Activated T-cell treated with anti-CD3 and anti-CD28 coated beads, Interleukin-2, amount 50 U/mL, for 72 hours (primary cell): ENCODE data around the gene ULK4. TPM values are rescaled to one million over a fixed set of nuclear protein-coding genes. Genes with fewer than 3 reads are reported as not detected.
"Not testable (repeated sequence)": the region's sequence is repeated elsewhere in the genome, so short reads cannot be mapped to it uniquely, and the experiment has no call there.

Source experiments
- ATAC-seq, 2 donors: fragments of 150-1000 bp; cut with Tn5 transposase; replicated peaks in 1 of 2; 2 replicates each; pipeline ENCODE4 v1.10.0; 2021; ENCODE audit warnings: moderate library complexity in 2 of 2, mild to moderate bottlenecking in 1 of 2
- DNase-seq, 2 donors: peaks; one replicate each; pipeline ENCODE4 v3.0.0; 2021 to 2022; ENCODE audit warnings: mixed read lengths in 1 of 2
- H3K27ac Mint-ChIP-seq: one replicate; pipeline ENCODE4 v1.8.0; 2022; ENCODE audit warnings: mild to moderate bottlenecking, moderate library complexity, mixed read lengths
- H3K27me3 Mint-ChIP-seq: one replicate; pipeline ENCODE4 v1.8.0; 2022; ENCODE audit warnings: low read depth, mixed read lengths
- H3K36me3 Mint-ChIP-seq, 2 donors: one replicate each; pipeline ENCODE4 v1.8.0; 2022; ENCODE audit warnings: mixed read lengths in 2 of 2, mild to moderate bottlenecking in 1 of 2; ENCODE audit not compliant: insufficient read depth in 2 of 2
- H3K4me1 Mint-ChIP-seq: one replicate; pipeline ENCODE4 v1.8.0; 2022; ENCODE audit warnings: low read depth, mixed read lengths
- H3K4me3 Mint-ChIP-seq, 2 donors: one replicate each; pipeline ENCODE4 v1.8.0; 2022; ENCODE audit warnings: mild to moderate bottlenecking in 2 of 2, mixed read lengths in 2 of 2, moderate library complexity in 2 of 2
- H3K9me3 Mint-ChIP-seq, 2 donors: one replicate each; pipeline ENCODE4 v1.8.0; 2022; ENCODE audit warnings: mixed read lengths in 2 of 2
- total RNA-seq, 2 donors: library from RNA; stranded (reverse); gene quantifications; one replicate each; pipeline ENCODE4 v1.2.3, GENCODE V29; 2022

ULK4 gene
- total RNA-seq, 2 donors from 2014 or later, result 8.0 to 11.1 TPM

DNA sequence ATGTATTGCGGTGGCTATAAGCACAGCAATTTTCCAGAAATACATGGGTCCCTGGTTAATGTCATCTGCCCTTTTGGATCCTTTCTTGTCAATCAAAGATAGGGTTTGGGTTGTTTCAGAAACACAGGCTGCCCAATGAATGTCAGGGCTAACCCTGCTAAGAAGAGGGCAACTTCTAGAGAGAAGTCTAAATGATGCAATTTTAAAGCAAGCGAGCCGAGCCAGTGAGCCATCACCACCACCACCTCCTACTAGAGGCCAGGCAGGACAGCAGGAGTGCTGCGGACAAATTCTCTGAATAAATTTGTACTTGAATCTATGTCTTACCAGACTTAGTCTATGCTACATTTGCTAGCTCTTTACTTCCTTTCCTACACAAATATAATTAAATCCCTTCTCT lies 514.2 kb downstream of the ULK4 start:
- peaks cover 0 to 4% of the 10 kb centered on the region in 2 donors for H3K9me3 Mint-ChIP-seq
- H3K4me3 Mint-ChIP-seq, result no peak overlapping the region
- H3K4me1 Mint-ChIP-seq, result no peaks in the 10 kb centered on the region
- no peak overlapping the region for H3K27ac Mint-ChIP-seq
- ATAC-seq, result no peak
- peaks cover 0 to 4% of the 10 kb centered on the region in 2 donors for H3K36me3 Mint-ChIP-seq
- no peaks in the 10 kb centered on the region for H3K27me3 Mint-ChIP-seq
- no peak for DNase-seq

DNA sequence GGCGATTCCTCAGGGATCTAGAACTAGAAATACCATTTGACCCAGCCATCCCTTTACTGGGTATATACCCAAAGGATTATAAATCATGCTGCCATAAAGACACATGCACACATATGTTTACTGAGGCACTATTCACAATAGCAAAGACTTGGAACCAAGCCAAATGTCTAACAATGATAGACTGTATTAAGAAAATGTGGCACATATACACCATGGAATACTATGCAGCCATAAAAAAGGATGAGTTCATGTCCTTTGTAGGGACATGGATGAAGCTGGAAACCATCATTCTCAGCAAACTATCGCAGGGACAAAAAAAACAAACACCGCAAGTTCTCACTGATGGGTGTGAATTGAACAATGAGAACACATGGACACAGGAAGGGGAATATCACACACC lies 515.6 kb downstream of the ULK4 start:
- H3K9me3 Mint-ChIP-seq, H3K36me3 Mint-ChIP-seq, DNase-seq, H3K4me3 Mint-ChIP-seq, H3K4me1 Mint-ChIP-seq, ATAC-seq, H3K27me3 Mint-ChIP-seq, H3K27ac Mint-ChIP-seq: not testable (repeated sequence)

DNA sequence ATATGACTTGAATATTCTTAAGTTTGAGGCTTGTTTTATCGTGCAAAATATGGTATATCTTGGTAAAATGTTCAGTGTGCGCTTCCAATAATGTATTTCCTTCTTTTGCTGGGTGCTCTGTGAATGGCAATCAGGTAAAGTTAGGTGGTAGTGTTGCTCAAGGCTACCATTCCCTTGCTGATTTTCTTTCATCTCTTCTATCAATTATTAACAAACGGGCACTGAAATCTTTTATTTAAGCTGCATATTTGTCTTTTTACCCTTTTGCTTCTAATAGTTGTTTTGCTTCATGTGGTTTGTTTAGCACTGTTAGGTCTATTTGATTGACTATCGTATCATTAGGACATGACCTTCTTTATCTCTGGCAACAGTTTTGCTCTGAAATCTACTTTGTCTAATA lies 520.3 kb downstream of the ULK4 start:
- Mint-ChIP-seq H3K27me3 (no peaks in the 10 kb centered on the region), H3K27ac (no peak overlapping the region), H3K4me3 (no peak overlapping the region), H3K36me3 (peaks cover 2 to 3% of the 10 kb centered on the region in 2 donors), H3K9me3 (peaks cover 5 to 6% of the 10 kb centered on the region in 2 donors), H3K4me1 (no peaks in the 10 kb centered on the region)
- ATAC-seq (no peak), DNase-seq (no peak)

DNA sequence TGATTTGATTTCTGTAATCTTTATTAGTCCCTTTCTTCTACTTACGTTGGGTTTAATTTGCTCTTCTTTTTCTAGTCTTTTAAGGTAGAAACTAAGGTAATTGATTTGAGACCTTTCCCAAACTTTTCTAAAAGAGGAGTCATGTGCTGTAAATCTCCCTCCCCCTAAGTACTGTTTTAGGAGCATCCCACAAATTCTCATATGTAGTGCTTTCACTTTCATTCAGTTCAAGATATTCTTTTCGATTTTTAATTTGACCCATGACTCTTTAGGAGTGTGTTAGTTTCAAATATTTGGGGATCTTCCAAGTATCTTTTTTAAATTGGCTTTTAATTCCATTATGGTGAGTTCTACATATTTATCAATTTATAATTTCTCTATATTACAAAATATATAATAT lies 520.8 kb downstream of the ULK4 start:
- H3K27ac Mint-ChIP-seq, result no peak overlapping the region
- peaks cover 5 to 6% of the 10 kb centered on the region in 2 donors for H3K9me3 Mint-ChIP-seq
- H3K4me1 Mint-ChIP-seq, result no peaks in the 10 kb centered on the region
- no peak overlapping the region for H3K4me3 Mint-ChIP-seq
- ATAC-seq (no peak), DNase-seq (no peak)
- H3K36me3 Mint-ChIP-seq, result peaks cover 2 to 3% of the 10 kb centered on the region in 2 donors
- no peaks in the 10 kb centered on the region for H3K27me3 Mint-ChIP-seq

DNA sequence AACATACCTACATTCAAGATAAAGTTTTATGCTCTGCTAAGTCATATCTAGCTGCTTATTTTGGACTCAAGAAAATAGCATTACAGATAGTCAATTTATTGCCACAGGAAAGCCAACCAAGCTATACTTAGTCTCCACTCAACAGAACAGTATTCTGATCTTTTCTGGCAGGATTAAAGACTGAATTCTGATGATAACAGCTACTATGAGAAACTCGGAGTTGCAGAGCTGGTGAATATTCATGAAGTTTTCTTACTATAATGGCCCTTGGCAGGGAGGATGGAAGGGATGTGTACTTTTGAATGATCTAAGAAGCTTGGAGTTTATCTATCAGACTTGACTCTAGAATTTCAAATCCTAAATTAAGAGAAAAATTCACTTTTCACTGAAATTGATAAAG lies 524.9 kb downstream of the ULK4 start:
- no peak overlapping the region for H3K4me3 Mint-ChIP-seq
- H3K9me3 Mint-ChIP-seq, result peaks cover 5 to 6% of the 10 kb centered on the region in 2 donors
- ATAC-seq (no peak), DNase-seq (no peak)
- peaks cover 2 to 3% of the 10 kb centered on the region in 2 donors for H3K36me3 Mint-ChIP-seq
- H3K27ac Mint-ChIP-seq, result no peak overlapping the region
- H3K4me1 Mint-ChIP-seq, result no peaks in the 10 kb centered on the region
- no peaks in the 10 kb centered on the region for H3K27me3 Mint-ChIP-seq

DNA sequence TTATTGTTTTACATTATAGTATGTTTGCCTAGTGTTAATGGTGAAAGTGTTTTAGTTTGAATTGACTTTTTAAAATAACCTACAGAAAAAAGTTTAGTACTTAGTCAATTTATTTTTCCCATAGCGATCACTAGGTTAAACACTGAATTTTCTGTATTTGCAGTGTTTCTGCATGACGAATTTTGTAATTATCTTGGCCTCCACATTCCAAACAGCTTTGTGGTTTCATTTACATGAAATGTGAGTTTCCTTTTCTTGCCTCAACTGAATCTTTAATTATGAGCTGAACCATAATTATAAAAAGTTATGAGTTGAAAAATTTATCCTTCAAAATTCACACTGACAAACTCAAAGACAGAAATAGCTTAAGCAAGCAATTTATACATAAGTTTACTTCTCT lies 527.1 kb downstream of the ULK4 start:
- Mint-ChIP-seq H3K4me3 (no peak overlapping the region), H3K27ac (no peak overlapping the region), H3K36me3 (no peaks in the 10 kb centered on the region), H3K27me3 (no peaks in the 10 kb centered on the region), H3K9me3 (no peaks in the 10 kb centered on the region), H3K4me1 (no peaks in the 10 kb centered on the region)
- ATAC-seq (no peak), DNase-seq (no peak)

DNA sequence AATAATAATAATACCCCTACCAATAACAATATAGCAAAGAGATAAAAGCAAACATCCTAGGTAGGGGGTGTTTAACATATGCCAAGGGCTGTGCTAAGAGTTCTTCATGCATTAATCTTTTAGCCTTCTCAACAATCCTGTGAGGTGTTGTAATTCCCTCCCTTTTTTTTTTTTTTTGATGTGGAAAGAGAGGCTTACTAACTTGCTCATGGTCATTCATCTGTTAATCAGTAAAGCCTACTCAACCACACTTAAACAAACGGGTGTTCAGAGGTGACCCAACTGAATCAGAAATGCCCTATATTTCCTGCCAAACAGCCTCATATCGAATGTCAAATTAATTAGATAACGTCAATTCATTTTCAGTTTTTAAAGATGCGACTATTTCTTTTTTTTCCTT lies 530.5 kb downstream of the ULK4 start:
- peaks cover 3% of the 10 kb centered on the region in 2 donors for H3K36me3 Mint-ChIP-seq
- H3K4me3 Mint-ChIP-seq, result no peak overlapping the region
- peaks cover 3% of the 10 kb centered on the region for H3K27me3 Mint-ChIP-seq
- ATAC-seq (no peak), DNase-seq (no peak)
- no peak overlapping the region for H3K27ac Mint-ChIP-seq
- peaks cover 3 to 7% of the 10 kb centered on the region in 2 donors for H3K9me3 Mint-ChIP-seq
- no peaks in the 10 kb centered on the region for H3K4me1 Mint-ChIP-seq

DNA sequence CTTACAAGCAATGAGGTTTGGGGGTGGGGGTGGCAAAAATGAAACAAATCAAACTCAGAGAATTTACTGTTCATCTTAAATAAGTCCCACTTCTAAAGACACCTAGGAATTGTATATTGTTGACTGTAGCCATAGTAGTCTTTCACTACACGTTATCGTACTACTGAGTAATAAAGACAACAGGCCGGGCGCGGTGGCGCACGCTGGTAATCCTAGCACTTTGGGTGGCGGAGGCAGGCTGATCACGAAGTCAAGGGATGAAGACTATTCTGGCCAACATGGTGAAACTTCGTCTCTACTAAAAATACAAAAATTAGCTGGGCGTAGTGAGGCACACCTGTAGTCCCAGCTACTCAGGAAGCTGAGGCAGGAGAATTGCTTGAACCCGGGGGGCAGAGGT lies 531.0 kb downstream of the ULK4 start:
- DNase-seq (no peak), ATAC-seq (no peak)
- peaks cover 4 to 5% of the 10 kb centered on the region in 2 donors for H3K36me3 Mint-ChIP-seq
- peaks cover 5 to 7% of the 10 kb centered on the region in 2 donors for H3K9me3 Mint-ChIP-seq
- peaks cover 6% of the 10 kb centered on the region for H3K27me3 Mint-ChIP-seq
- no peak overlapping the region for H3K27ac Mint-ChIP-seq
- H3K4me3 Mint-ChIP-seq, result no peak overlapping the region
- H3K4me1 Mint-ChIP-seq, result no peaks in the 10 kb centered on the region

DNA sequence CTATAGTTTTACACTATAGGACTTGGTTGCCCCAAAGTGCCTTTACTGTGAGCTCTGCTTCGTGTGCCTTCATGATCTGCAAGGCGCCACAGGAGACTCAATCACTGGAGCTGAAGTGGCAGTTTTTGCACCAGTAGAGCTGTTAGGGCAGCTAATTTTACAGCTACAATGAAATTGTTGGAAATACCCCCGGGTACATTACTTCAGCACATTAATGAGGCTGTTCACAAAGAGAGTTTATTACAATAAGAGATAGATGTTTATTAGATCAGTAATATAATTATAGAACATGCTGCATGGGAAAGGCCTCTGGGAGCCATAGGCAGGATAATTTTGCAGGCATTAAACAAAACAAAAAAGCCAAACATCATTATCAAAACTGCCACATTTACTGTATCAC lies 531.5 kb downstream of the ULK4 start:
- peaks cover 4 to 7% of the 10 kb centered on the region in 2 donors for H3K36me3 Mint-ChIP-seq
- ATAC-seq (no peak), DNase-seq (no peak)
- H3K27me3 Mint-ChIP-seq, result peaks cover 6% of the 10 kb centered on the region
- no peak overlapping the region for H3K27ac Mint-ChIP-seq
- peaks cover 5 to 7% of the 10 kb centered on the region in 2 donors for H3K9me3 Mint-ChIP-seq
- H3K4me1 Mint-ChIP-seq, result no peaks in the 10 kb centered on the region
- H3K4me3 Mint-ChIP-seq, result no peak overlapping the region

DNA sequence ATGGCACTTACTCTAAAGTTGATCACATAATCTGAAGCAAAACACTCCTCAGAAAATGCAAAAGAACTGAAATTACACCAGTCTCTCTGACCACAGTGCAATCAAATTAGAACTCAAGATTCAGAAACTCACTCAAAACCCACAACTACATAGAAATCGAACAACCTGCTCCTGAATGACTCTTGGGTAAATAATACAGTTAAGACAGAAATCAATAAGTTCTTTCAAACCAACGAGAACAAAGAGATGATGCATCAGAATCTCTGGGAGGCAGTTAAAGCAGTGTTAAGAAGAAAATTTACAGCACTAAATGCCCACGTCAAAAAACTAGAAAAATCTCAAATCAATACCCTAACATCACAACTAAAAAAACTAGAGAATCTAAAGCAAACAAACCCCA lies 535.4 kb downstream of the ULK4 start:
- H3K9me3 Mint-ChIP-seq, result peaks cover 6 to 7% of the 10 kb centered on the region in 2 donors

DNA sequence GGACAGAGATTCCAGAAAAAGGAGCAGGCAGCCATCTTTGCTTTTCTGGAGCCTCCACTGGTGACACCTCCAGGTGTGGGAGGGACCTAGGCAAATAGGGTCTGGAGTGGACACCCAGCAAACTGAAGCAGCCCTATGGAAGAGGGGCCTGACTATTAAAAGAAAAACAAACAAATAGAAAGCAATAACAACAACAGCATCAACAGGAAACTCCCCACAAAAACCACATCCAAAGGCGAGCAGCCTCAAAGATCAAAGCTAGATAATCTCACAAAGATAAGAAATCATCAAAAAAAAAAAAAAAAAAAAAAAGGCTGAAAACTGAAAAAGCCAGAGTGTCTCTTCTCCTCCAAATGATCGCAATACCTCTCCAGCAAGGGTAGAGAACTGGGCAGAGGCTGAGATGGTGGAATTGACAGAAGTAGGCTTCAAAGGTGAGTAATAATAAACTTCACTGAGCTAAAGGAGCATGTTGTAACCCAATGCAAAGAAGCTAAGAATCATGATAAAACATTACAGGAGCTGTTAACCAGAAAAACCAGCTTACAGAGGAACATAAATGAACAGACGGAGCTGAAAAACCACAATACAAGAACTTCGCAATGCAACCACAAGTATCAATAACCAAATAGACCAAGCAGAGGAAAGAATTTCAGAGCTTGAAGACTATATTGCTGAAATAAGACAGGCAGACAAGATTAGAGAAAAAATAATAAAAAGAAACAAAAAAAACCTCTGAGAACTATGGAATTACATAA lies 537.2 kb downstream of the ULK4 start:
- ATAC-seq, result no peak
- H3K27ac Mint-ChIP-seq, result no peak overlapping the region
- peaks cover 12% of the 10 kb centered on the region for H3K4me1 Mint-ChIP-seq
- peaks cover 6 to 9% of the 10 kb centered on the region in 2 donors for H3K36me3 Mint-ChIP-seq
- H3K9me3 Mint-ChIP-seq, result peaks cover 6 to 7% of the 10 kb centered on the region in 2 donors
- peak overlapping the region in 1 of 2 donors; percentile 1 for H3K4me3 Mint-ChIP-seq
- peaks cover 6% of the 10 kb centered on the region for H3K27me3 Mint-ChIP-seq
- no peak for DNase-seq

More for the DNA sequence above, 535.4 kb downstream of the ULK4 start:
- H3K27ac Mint-ChIP-seq, result no peak overlapping the region
- H3K4me3 Mint-ChIP-seq, result no peak overlapping the region
- no peak for DNase-seq
- H3K36me3 Mint-ChIP-seq, result peaks cover 6 to 9% of the 10 kb centered on the region in 2 donors
- peaks cover 6% of the 10 kb centered on the region for H3K27me3 Mint-ChIP-seq
- no peak for ATAC-seq
- peaks cover 9% of the 10 kb centered on the region for H3K4me1 Mint-ChIP-seq

DNA sequence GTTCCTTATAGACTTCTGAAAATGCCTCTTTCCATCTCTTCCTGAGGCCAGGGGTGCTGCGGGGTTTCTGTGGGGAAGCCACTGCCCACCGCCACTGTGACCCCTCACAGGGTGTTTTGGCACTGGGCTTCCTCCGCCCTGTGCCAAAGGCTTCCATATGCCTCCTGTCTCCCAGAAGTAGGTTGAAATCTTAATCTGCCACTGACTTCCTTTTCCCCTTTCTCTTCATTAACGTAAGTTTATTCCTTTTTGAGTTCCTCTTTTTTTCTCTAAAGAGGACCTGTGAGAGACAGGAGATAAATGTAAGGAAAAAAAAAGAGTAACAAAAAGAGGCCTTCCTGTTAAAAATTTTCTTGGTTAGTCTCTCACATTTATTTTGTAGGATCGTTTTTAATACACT lies 542.1 kb downstream of the ULK4 start:
- no peaks in the 10 kb centered on the region for H3K27me3 Mint-ChIP-seq

DNA sequence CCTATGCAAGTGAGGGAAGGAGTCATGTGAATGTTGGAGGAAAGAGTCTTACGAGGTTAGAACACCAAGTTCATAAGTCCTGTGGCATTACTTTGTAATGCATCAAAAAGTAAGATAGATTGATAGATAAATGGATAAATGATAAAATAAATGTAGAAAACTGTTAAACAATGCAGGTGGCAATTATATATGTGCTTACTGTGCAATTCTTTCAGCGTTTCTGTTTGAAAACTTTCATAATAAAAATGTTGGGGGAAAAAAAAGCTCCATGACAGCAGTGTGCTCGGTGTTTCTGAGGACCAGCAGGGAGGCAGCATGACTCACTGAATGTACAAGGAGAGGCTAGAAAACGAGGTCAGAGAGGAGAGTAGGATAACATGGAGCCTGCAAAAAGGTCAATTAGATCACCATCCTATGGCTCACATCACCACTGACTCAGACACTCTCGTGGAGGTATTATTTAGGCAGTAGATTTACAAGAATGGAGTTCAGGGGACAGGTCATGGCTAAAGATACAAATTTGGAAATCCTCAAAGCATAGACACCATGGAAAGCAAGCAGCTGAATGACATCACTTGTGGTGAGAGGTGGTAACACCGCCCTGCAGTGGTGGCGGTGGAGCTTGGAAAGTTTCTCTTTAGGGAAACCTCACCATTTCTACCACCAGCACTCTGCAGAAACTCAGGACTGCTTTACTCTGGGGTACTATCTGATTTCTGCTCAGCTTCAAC lies 542.8 kb downstream of the ULK4 start:
- no peaks in the 10 kb centered on the region for H3K36me3 Mint-ChIP-seq
- ATAC-seq (peak; percentile 83 to 85), DNase-seq (peak; percentile 6 to 11)
- no peaks in the 10 kb centered on the region for H3K27me3 Mint-ChIP-seq
- no peak overlapping the region for H3K27ac Mint-ChIP-seq
- peaks cover 10% of the 10 kb centered on the region for H3K4me1 Mint-ChIP-seq
- no peaks in the 10 kb centered on the region for H3K9me3 Mint-ChIP-seq
- no peak overlapping the region for H3K4me3 Mint-ChIP-seq

More for the DNA sequence above, 542.1 kb downstream of the ULK4 start:
- DNase-seq (no peak), ATAC-seq (no peak)
- Mint-ChIP-seq H3K9me3 (no peaks in the 10 kb centered on the region), H3K27ac (no peak overlapping the region), H3K36me3 (peaks cover 0 to under 1% of the 10 kb centered on the region in 2 donors), H3K4me3 (no peak overlapping the region), H3K4me1 (peaks cover 15% of the 10 kb centered on the region)
